Measurements from ENCODE around the gene DNAJB1. TPM values are rescaled to one million over a fixed set of nuclear protein-coding genes. Genes with fewer than 3 reads are reported as not detected.

Gene DNAJB1
- total RNA-seq, 4 donors from 2014 or later = 45.9 to 104 (median 66.3) TPM

GRCh38 chr19:14502334-14503092, 15.7 kb downstream of the DNAJB1 start:
- no peak for TF ChIP-seq CTCF (IDR thresholded peaks at IDR 0.05; ENCODE audit: low read depth)

GRCh38 chr19:14497228-14497921, 20.8 kb downstream of the DNAJB1 start:
- TF ChIP-seq CTCF (IDR thresholded peaks at IDR 0.05; ENCODE audit: low read depth) = no peak

- no peak for TF ChIP-seq CTCF (IDR thresholded peaks at IDR 0.05; ENCODE audit: low read depth)
These were observed 21.4 kb downstream of the DNAJB1 start for GRCh38 chr19:14496834-14497227.

- no peak for TF ChIP-seq CTCF (IDR thresholded peaks at IDR 0.05; ENCODE audit: low read depth)
These were observed 22.0 kb downstream of the DNAJB1 start, which contains the start of gene GIPC1 for GRCh38 chr19:14496029-14496833. Gene GIPC1, minus strand, starts transcription at chr19:14496127. Its CDS starts 13,151 bp downstream, at chr19:14482976.

- TF ChIP-seq CTCF (IDR thresholded peaks at IDR 0.05; ENCODE audit: low read depth) = no peak
These were observed 22.5 kb downstream of the DNAJB1 start for GRCh38 chr19:14495672-14496028.

- no peak for TF ChIP-seq CTCF (IDR thresholded peaks at IDR 0.05; ENCODE audit: low read depth)
These were observed 23.1 kb downstream of the DNAJB1 start for GRCh38 chr19:14494910-14495671.
